Adipocyte (in vitro differentiated cells): Measurements from ENCODE around the gene AGBL1.

Experiments
- DNase-seq: peaks from one replicate; pipeline ENCODE4 v3.0.0-alpha.2; 2015; ENCODE audit warnings: low read depth
- H3K27me3 ChIP-seq: replicated peaks from 2 replicates; pipeline ENCODE4 v1.7.0; 2013; ENCODE audit warnings: mild to moderate bottlenecking, low read length, moderate library complexity; ENCODE audit not compliant: control insufficient read depth, insufficient read depth
- H3K36me3 ChIP-seq: 2 replicates; pipeline ENCODE4 v1.7.0; 2013; ENCODE audit warnings: low read length, mild to moderate bottlenecking, moderate library complexity; ENCODE audit not compliant: control insufficient read depth, insufficient read depth, severe bottlenecking
- H3K4me1 ChIP-seq: 2 replicates; pipeline ENCODE4 v1.7.0; 2013; ENCODE audit warnings: mild to moderate bottlenecking, low read length, moderate library complexity; ENCODE audit not compliant: control insufficient read depth, insufficient read depth
- H3K4me3 ChIP-seq: 2 replicates; pipeline ENCODE4 v1.7.0; 2013; ENCODE audit warnings: mild to moderate bottlenecking, low read length, moderate library complexity
- H3K9ac ChIP-seq: 2 replicates; pipeline ENCODE4 v1.7.0; 2013; ENCODE audit warnings: mild to moderate bottlenecking, low read length, moderate library complexity
- H3K9me3 ChIP-seq: 2 replicates; pipeline ENCODE4 v1.7.0; 2013; ENCODE audit warnings: mild to moderate bottlenecking, low read length, moderate library complexity; ENCODE audit not compliant: control insufficient read depth

The AGBL1 gene

DNA sequence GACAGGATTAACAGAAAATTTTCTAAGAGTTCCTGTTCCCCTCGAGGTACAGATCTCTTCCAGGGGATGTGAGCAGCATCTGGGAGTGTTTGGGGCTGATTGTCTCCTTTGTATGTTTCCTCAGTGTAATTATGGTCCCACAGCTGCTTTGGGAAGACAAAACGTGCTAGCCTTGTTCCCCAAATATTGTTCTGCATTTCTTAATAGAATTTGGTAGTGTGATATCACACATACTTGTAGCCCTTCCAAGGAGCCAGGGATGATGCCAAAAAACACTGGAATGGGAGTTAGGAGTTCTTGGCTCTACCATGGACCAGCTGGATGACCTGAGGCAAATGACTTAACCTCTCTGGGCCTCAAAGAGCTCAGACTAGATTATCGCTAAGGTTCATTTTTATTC lies 19.0 kb upstream of the AGBL1 start:
- no peak for DNase-seq
- Histone ChIP-seq H3K4me1 (no peaks in the 10 kb centered on the region), H3K27me3 (peaks cover 14% of the 10 kb centered on the region)

DNA sequence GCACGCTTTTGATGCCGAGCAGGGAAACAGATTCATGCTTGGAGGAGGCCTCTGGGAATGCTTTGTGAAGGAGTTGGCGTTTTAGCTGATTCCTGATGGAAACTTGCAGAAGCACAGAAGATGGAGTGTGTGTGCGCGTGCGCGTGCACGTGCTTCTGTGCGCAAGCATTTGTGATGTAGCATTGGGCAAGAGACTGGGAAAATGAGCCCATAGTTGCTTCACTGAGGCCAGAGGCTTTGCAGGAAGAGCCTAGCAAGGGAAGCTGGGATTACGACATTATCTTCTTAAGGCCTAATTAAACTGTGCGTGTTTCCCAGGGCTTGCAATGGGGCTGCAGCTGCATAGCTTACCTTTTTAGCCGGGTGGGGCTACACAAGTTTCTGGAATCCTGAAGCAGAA lies 18.1 kb upstream of the AGBL1 start:
- DNase-seq, result no peak
- H3K4me3 ChIP-seq, result no peak overlapping the region
- H3K27me3 ChIP-seq, result peaks cover 18% of the 10 kb centered on the region
- no peak overlapping the region for H3K9ac ChIP-seq
- no peaks in the 10 kb centered on the region for H3K9me3 ChIP-seq
- no peaks in the 10 kb centered on the region for H3K36me3 ChIP-seq
- no peaks in the 10 kb centered on the region for H3K4me1 ChIP-seq

More for the DNA sequence above, 19.0 kb upstream of the AGBL1 start:
- H3K36me3 ChIP-seq, result no peaks in the 10 kb centered on the region
- no peaks in the 10 kb centered on the region for H3K9me3 ChIP-seq
- no peak overlapping the region for H3K4me3 ChIP-seq
- H3K9ac ChIP-seq, result no peak overlapping the region

DNA sequence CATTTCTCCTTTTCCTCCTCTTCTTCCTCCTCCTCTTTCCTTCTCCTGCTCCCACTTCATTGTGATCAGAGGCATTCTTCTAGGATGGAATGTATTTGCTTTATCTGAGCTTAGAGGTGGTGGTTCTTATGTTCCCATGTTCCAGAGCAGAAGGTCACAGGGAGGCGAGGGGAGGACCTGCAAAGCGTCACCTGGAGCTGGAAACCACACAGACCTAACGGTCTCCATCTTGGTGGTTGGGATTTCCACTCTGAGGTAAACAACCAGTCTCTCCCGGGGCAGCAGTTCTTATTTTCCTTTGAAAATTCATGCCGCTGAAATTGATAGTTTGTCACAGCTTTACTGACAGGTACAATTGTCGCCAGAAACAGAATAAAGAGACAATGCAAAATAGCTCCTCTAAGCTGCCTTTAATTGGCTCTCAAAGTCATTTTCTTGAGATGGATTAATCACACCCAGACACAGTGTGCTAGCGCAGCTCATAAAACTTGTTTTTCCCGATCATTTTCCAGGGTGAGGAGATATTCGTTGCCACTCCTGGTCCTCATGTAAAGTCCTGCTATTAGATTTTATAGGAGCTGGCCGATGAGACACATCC lies 16.9 kb upstream of the AGBL1 start:
- H3K4me1 ChIP-seq, result no peaks in the 10 kb centered on the region
- peaks cover 18% of the 10 kb centered on the region for H3K27me3 ChIP-seq
- no peaks in the 10 kb centered on the region for H3K9me3 ChIP-seq
- no peak for DNase-seq
- H3K36me3 ChIP-seq, result no peaks in the 10 kb centered on the region
- H3K4me3 ChIP-seq, result no peak overlapping the region
- no peak overlapping the region for H3K9ac ChIP-seq

DNA sequence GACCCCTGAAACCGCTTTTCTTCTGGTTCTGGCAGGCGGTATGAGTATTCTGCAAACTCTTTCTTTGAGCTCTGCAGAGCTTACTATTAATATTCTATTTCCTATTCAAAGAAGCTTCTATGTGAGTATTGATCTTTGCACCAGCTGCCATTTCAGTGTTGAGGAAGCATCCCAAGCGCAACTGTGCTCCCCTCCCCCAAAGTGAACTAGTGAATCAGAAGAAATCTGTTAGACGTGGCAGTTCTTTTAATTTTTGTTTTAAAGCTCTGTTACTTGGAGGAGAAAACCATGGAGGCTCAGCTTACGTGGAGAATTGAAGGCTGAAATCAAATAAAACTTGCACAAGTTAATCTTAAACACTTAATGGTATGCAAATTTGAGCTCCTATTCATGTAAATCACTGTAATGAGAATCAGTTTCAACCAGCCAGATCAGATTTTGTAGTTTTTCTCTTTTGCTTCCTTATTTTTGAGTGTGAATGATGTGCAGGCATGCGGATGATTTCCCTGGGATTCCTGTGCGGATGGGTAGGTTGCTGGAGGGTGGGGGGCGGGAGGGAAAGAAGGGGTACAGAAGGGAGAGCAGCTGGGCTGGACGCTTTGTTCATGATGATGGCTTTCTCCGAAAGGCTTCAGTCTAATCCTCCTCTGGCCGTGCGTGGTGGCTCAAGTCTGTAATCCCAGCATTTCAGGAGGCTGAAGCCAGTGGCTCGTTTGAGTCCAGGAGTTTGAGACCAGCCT lies 16.1 kb upstream of the AGBL1 start:
- Histone ChIP-seq H3K9me3 (no peaks in the 10 kb centered on the region), H3K27me3 (peaks cover 18% of the 10 kb centered on the region), H3K4me1 (no peaks in the 10 kb centered on the region), H3K9ac (no peak overlapping the region), H3K4me3 (no peak overlapping the region), H3K36me3 (no peaks in the 10 kb centered on the region)
- no peak for DNase-seq

DNA sequence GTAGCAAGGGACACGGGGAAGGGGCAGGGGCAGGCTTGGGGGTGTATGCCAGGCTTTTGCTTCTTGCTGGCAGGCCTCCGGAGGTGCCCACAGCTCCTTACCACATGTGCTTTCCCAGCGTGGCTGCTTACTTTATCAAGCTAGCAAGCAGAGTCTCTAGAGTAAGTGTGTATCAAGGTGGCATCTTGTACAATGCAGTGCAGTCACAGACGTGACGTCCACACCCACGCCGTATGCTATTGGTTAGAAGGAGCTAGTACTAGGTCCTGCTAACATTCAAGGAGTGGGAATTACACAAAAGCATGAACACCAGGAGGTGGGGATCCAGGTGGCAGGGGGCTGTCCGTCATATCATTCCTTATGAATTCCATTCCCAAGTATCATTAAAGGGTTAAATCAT lies 15.3 kb upstream of the AGBL1 start:
- H3K27me3 ChIP-seq, result peaks cover 18% of the 10 kb centered on the region
- H3K36me3 ChIP-seq, result no peaks in the 10 kb centered on the region
- no peak for DNase-seq
- H3K9ac ChIP-seq, result no peak overlapping the region
- H3K4me3 ChIP-seq, result no peak overlapping the region
- no peaks in the 10 kb centered on the region for H3K9me3 ChIP-seq
- H3K4me1 ChIP-seq, result no peaks in the 10 kb centered on the region

DNA sequence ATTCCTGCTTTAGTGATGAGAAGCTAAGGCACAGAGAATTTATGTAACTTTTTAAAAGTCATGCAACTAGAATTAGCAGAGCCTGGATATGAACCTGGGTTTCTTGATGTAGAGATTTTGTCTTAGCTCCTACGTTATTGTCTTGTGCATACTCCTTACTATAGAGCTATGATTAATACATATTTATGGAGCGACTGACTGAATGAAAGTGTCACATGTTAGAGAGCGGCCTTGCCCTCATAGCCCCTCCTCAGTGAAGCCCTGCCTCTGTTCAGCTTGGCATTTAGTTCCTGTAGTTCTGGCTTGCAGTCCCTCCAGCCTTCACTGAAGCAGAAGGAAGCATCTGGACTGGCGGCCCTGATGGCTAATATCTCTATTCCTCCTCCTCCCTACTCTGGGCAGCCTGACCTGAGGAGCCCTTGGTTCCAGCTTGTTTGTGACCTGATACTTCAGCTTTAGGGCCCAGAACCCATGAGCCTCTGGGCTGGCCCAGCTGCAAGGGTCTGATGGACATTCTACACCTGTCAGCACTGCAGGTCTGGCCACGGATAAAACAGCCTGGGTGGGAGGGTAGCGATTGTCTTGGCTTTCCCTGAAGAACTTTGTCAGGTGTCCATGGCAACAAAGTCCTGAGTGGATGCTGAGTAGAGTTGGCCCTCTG lies 13.4 kb upstream of the AGBL1 start:
- H3K9ac ChIP-seq, result no peak overlapping the region
- no peak for DNase-seq
- peaks cover 15% of the 10 kb centered on the region for H3K27me3 ChIP-seq
- no peaks in the 10 kb centered on the region for H3K36me3 ChIP-seq
- H3K9me3 ChIP-seq, result no peaks in the 10 kb centered on the region
- H3K4me3 ChIP-seq, result no peak overlapping the region
- no peaks in the 10 kb centered on the region for H3K4me1 ChIP-seq

DNA sequence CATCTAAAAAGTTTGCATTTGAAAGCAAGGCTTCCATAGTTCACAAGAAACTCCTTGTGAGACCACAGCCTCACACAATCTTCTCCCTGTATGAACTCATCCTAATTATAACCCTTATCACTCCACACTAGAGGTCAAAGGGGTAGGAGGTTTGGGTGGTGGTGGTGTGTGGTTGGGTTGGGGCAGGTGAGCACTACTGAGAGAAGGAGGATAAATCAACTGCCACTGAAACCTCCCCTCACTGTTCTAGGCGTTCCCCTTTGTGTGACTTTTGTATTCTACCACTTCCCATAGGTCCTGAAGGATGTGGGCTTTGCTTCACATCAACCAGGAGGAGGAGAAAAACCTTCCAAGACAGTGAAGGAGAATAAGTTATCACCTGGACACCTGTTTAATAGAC lies 6.4 kb upstream of the AGBL1 start:
- peaks cover 2% of the 10 kb centered on the region for H3K9me3 ChIP-seq
- no peak for DNase-seq

DNA sequence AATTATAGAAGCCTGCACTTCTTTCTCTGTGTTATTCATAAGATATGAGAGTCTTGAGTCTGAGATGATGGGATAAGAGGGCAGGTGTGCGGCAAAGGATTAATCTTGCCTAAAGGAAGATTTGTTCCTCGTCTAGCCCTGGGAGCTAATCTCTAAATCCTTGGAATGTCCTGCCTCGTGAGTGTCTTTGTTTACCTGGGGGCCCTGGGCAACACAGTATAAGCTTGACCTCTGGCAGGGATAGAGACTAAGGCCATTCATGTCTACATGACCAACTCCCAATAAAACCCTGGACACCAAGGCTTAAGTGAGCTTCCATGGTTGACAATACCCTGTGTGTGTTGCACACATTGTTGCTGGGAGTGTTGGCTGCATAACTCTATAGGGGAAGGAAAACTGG lies 3.2 kb upstream of the AGBL1 start:
- H3K4me1 ChIP-seq, result no peaks in the 10 kb centered on the region
- no peaks in the 10 kb centered on the region for H3K36me3 ChIP-seq
- H3K9ac ChIP-seq, result no peak overlapping the region
- H3K4me3 ChIP-seq, result no peak overlapping the region
- peaks cover 18% of the 10 kb centered on the region for H3K27me3 ChIP-seq
- peaks cover 2% of the 10 kb centered on the region for H3K9me3 ChIP-seq
- no peak for DNase-seq

More for the DNA sequence above, 6.4 kb upstream of the AGBL1 start:
- Histone ChIP-seq H3K4me1 (no peaks in the 10 kb centered on the region), H3K4me3 (no peak overlapping the region), H3K36me3 (no peaks in the 10 kb centered on the region), H3K27me3 (peaks cover 11% of the 10 kb centered on the region), H3K9ac (no peak overlapping the region)

DNA sequence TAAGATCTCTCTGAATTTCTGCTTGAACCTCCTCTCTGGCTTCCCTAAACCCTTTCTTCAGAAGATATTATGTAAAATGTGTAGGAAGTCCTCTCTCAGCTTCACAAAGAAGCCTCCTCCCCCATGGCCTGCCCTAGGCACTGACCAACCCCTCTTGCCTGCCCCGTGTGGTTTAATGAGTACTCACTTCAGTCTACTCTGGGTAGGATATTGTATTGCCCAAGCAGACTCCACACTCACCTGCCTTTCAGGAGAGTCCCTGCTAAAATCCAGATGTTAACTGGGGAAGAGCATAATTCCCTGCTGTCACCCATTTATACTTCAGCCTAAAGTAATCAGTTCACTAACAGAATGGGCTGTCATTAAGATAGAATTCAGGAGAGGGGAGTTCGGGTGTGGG lies 2.6 kb upstream of the AGBL1 start:
- no peak for DNase-seq
- Histone ChIP-seq H3K4me3 (no peak overlapping the region), H3K27me3 (peaks cover 24% of the 10 kb centered on the region), H3K9me3 (peaks cover 2% of the 10 kb centered on the region), H3K9ac (no peak overlapping the region), H3K36me3 (no peaks in the 10 kb centered on the region), H3K4me1 (no peaks in the 10 kb centered on the region)

DNA sequence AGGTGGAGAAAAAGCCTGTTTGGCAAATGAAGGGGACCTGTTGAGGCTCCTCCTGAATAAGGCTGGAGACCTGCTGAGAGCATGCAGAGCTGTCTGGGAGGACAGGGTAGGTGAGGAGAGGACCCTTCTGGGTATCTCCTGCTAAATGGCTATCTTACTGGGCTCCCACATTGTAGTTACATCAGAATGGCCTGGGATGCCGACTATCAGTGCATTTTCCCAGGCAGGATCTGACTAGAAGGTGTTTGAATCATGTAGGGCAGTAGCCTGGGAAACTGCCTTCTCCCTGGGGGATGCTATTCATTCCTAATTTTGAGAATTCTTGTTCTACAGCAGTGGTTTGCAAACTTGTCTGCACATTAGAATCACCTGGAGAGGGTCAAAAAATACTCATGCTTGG lies 631 bp downstream of the AGBL1 start:
- H3K27me3 ChIP-seq, result peaks cover 23% of the 10 kb centered on the region
- H3K4me1 ChIP-seq, result no peaks in the 10 kb centered on the region
- DNase-seq, result no peak
- H3K36me3 ChIP-seq, result no peaks in the 10 kb centered on the region
- H3K9ac ChIP-seq, result no peak overlapping the region
- no peaks in the 10 kb centered on the region for H3K9me3 ChIP-seq
- no peak overlapping the region for H3K4me3 ChIP-seq

DNA sequence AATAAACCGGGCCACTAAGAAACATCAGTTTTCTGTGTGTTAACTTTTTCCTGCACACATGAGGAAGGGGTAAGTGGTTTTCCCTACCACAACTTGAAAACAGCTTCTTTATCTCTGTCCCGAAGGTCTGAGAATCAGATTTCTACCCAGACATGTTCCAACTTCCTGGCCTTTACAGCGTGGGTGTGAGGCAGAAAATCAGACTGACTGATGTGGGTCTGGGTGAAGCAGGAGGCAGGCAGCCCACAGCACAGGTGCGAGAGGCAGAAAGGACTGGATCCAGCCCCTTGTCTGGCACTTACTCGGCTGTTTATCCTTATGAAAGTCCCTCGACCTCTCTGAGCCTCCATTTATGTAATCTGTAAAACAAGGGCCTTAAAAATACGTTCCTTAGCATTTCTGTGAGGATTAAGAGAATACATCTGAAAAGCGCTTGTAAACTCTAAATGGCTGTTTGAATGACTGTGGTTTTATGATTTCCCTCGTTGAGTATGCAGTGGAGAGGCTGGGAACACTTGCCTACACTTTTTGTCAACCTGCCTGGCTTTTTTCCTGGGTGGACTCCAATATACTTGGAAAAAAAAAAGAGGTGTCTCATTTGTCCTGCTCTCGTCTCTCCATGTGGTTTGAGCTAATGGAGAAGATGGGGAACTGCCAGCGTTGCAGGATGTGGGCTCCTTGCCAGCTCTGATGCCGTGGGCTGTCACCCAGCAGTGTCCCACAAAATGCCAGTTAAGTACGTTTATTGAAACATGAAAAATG lies 3.1 kb downstream of the AGBL1 start:
- no peaks in the 10 kb centered on the region for H3K36me3 ChIP-seq
- peaks cover 16% of the 10 kb centered on the region for H3K27me3 ChIP-seq
- H3K4me3 ChIP-seq, result no peak overlapping the region
- no peaks in the 10 kb centered on the region for H3K4me1 ChIP-seq
- no peak overlapping the region for H3K9ac ChIP-seq
- peaks cover 5% of the 10 kb centered on the region for H3K9me3 ChIP-seq
- no peak for DNase-seq
